Mucosa of gallbladder (tissue), 1 donor: ENCODE measurements around the gene VPS13A. TPM values are rescaled to one million over a fixed set of nuclear protein-coding genes. Genes with fewer than 3 reads are reported as not detected.
"Not testable (repeated sequence)": the region's sequence is repeated elsewhere in the genome, so short reads cannot be mapped to it uniquely, and the experiment has no call there.

Experiments used
- DNase-seq: peaks from one replicate; pipeline ENCODE4 v3.0.0-alpha.2; 2020; ENCODE audit warnings: low spot score
- total RNA-seq: library from RNA; stranded (reverse); gene quantifications from one replicate; pipeline ENCODE4 v1.2.1, GENCODE V29; 2021
- donor health status: DM: no; HTN: no; CAD: no.

VPS13A gene
- total RNA-seq, 1 donor from 2014 or later: 83.3 TPM

DNA sequence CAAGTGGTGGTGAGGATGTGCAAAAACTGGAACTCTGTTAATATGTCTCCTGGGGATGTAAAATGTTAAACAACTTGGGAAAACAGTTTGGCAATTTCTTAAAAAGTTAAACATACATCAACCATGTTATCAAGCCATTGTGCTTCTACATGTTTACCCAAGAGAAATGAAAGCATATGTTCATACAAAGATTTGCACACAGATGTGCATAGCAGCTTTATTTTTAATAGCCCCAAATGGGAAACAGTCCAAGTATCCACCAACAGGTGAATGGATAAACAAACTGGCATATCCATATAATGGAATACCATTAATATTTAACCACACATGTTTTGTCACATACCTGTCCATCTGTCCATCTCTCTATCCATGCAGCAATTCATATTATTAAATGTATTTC is 6.2 kb downstream of the VPS13A start:
- DNase-seq: no peak

DNA sequence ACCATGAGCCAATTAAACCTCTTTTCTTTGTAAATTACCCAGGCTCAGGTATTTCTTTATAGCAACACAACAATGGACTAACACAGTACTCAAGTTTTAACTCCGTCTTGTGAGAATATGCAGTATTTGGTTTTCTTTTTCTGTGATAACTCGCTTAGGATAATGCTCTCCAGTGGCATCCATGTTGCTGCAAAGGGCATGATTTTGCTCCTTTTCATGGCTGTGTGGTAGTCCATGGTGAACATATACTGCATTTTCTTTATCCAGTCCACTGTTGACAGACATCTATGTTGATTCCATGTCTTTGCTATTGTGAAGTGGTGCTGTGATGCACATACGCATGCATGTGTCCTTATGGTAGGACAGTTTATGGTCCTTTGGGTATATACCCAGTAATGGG is 10.9 kb downstream of the VPS13A start:
- DNase-seq: no peak

DNA sequence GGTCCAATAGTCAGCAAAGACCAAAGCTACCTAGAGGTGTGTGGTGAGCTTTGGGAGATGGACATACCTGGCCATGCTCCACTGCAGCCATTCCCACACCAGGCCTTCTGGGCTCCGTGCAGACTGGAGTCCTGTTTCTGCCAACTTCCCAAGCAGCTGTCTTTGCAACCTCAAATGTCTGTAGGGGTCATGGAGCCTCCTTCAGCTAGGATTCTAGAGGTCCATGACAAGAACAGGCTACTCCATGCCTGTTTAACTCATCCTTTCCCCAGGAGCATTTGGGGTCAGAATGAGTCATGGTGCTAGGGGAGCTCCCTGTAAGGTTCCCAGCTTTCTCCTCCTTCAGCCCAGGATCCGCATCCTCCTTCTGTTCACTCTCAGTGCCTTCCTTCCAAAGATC is 17.1 kb downstream of the VPS13A start:
- no peak for DNase-seq

DNA sequence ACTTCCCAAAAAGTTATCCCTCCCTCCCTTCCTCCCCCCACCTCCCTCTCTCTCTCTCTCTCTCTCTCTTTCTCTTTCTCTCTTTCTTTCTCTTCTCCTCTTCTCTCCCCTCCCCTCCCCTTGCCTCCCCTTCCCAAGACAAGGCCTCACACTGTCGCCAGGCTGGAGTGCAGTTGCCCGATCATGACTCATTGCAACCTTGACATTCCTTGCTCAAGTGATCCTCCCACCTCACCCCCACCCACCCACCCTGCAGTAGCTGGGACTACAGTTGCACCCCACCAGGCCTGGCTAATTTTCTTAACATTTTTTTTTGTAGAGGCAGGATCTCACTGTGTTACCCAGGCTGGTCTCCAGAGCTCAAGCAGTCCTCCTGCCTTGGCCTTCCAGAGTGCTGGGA is 32.8 kb downstream of the VPS13A start:
- no peak for DNase-seq

DNA sequence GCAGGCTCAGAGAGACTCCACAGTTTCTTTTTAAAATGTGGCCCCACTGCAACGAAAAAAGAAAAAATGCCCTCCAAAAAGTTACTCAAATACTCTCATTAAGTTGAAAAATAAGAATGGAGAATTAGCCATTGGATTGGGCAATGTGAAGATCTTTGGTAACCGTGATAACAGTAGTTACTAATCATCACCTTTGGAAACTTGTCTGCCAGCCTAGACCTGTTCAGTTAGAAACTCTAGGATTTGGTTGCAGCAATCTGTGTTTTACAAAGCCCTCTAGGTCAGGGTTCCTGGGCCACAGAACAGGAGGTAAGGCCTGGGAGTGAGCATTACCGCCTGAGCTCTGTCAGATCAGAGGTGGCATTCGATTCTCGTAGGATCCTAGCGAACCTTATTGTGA is 34.2 kb downstream of the VPS13A start:
- DNase-seq: no peak

DNA sequence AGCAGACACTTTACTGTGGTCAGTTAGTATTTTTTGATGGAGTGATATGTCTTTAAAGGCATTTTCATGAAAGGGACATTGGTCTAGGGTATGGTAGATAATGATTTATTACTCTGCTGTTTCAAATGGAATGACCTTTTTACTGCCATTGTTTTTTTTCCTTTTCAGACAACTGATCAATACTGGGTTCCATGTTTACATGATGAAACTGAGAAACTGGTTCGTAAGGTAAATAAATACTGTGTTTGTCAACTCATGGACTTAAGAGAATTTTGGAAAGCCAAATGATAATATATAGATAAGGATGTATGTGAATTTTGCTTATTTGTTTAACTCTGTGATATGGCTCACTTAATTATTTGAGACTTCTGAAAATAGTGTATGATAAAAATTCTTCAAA is 35.5 kb downstream of the VPS13A start:
- no peak for DNase-seq

DNA sequence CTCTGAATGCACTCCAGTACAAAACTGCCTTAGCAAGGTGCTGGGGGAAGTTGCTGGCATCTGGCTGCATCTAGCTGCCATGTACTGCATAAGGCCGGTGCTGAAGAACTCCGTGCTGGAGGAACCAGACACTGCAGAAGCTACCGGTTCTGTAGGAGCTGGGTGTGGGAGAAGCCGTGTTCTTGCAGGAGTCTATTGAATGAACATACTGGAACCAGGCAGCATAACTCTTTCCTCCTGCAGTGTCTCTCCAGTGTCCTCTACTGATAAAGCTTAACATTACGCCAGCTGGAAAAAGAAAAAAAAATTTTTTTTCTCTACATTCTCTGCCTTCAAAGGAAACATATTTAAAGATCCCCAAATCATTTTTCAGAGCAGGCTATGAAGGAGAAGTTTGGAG is 38.5 kb downstream of the VPS13A start:
- no peak for DNase-seq

DNA sequence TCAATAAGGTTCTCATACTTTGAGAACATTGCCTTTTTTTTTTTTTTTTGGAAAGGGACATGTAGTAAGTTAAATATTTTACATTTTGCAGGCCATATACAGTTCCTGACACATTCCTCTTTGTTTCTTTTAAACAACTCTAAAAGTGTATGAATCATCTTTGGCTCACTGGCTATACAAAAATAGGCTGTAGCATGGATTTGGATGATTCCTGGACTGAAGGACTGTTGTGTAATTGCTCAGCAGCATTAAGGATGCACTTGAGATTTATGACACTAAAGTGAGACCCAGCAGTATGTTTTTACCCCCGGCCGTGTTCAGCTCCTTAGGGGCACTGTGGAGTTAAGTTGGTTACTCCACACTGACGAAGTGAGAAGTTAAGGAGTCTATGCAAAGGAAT is 41.3 kb downstream of the VPS13A start:
- DNase-seq: no peak

DNA sequence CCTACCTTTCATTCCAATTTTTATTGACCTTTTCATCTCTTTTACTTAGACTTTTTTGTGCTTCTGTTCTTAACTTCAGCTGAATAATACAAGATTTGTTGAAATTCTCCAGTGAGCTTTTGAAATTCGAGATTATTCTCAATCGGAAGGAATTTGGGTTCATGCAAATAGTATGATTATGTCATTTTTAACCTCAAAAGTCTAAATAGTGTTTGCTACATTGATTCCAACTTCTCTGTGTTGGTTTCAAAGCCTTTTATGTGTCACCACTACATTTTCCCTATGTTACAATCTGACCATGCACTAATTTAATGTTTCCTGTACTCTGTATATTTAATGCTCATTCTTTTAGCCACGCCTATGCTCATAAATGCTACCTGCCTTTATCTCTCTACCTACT is 44.1 kb downstream of the VPS13A start:
- DNase-seq: no peak

DNA sequence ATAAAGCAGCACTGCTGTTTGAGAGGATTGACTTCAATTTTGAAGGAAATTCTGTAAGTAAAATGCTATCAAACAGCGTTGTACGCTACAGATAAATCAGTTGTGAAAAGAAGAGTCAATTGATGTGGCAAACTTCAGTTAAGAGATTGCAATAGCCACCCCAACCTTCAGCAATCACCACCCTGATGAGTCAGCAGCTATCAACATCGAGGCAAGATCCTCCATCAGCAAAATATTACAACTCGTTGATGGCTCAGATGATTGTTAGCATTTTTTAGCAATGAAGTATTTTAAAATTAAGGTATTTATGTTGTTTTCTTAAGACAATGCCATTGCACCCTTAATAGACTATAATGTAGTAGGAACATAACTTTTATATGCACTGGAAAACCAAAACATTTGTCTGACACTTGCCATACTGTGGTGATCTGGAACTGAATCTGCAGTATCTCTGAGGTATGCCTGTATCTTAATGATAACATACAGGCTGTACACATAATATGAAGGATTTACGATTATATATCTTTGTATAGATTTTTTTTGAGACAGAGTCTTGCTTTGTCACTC is 47.5 kb downstream of the VPS13A start:
- no peak for DNase-seq

DNA sequence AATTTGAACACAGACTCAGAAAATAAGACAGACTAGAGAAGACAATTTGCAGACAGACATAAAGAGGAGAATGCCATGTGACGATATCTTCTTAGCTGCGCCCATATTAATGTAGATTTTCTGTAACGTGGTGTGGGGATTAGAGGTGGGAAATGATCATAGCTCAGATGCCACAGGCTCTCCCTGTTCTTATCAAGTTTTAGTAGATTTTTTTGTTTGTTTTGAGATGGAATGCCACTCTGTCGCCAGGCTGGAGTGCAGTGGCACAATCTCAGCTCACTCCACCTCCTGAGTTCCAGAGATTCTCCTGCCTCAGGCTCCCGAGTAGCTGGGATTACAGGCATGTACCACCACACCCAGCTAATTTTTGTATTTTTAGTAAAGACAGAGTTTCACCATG is 59.4 kb downstream of the VPS13A start:
- no peak for DNase-seq

DNA sequence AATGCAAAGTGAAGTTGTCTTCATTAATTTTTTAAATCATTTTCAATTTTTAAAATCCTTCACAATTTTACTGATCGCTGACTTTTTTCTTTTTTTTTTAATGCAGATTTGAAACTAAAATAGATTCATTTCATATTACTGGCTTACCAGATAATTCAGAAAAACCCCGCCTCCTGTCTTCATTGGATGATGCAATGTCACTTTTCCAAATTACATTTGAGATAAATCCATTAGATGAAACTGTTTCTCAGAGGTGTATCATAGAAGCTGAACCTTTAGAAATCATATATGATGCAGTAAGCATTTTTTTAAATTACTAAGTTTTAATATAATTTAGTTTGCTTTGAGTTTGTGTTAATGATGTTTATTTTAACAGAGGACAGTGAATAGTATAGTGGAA is 60.6 kb downstream of the VPS13A start:
- no peak for DNase-seq

DNA sequence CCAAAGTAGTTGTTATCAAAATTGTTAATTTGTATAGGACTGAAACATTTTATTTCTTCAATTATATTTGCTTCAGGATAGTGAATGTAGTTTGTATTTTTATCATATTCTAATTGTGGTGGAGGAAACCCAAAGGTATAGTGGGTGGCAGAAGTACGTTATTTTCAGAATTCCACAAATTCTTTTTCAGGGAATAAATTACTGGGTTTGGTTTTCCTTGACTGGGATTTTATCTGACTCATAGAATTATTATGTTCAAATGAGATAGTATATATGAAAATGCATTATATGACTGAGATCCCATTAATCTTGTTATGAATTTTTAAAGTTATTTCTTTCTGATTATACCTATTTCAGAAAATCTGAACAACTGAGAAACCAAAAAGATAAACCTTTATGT is 73.7 kb downstream of the VPS13A start:
- no peak for DNase-seq

DNA sequence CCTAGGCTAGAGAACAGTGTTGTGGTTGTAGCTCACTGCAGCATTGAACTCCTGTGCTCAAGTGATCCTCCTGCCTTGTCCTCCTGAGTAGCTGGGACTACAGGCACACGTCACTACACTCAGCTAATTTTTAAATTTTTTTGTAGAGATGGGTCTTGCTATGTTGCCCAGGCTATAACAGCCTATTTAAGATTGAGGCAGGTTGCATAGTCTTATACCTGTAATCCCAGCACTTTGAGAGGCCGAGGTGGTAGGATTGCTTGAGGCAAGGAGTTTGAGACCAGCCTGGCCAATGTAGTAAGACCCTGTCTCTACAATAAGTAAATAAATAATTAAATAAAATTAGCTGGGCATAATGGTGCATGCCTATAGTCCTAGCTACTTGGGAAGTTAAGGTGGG is 79.9 kb downstream of the VPS13A start:
- no peak for DNase-seq

DNA sequence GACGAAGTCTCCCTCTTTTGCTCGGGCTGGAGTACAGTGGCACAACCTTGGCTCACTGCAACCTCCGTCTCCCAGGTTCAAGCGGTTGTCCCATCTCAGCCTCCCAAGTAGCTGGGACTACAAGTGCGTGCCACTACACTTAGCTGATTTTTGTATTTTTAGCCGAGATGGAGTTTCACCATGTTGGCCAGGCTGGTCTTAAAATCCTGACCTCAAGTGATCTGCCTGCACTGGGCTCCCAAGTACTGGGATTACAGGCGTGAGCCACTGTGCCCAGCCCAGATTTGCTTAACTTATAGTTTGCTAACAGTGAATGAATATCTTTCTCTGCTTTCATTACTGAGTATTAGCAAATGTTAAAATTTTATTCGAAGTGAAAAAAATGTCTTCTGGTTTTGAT is 84.3 kb downstream of the VPS13A start:
- DNase-seq: no peak

DNA sequence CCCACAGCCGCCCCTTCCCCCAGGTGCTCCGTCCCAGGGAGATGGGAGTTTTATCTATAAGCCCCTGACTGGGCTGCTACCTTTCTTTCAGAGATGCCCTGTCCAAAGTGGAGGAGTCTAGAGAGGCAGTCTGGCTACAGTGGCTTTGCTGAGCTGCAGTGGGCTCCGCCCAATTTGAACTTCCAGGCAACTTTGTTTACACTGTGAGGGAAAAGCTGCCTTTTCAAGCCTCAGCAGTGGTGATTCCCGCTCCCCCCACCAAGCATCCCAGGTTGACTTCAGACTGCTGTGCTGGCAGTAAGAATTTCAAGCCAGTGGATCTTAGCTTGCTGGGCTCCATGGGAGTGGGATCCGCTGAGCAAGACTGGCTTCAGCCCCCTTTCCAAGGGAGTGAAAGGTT is 90.4 kb downstream of the VPS13A start:
- DNase-seq: not testable (repeated sequence)

DNA sequence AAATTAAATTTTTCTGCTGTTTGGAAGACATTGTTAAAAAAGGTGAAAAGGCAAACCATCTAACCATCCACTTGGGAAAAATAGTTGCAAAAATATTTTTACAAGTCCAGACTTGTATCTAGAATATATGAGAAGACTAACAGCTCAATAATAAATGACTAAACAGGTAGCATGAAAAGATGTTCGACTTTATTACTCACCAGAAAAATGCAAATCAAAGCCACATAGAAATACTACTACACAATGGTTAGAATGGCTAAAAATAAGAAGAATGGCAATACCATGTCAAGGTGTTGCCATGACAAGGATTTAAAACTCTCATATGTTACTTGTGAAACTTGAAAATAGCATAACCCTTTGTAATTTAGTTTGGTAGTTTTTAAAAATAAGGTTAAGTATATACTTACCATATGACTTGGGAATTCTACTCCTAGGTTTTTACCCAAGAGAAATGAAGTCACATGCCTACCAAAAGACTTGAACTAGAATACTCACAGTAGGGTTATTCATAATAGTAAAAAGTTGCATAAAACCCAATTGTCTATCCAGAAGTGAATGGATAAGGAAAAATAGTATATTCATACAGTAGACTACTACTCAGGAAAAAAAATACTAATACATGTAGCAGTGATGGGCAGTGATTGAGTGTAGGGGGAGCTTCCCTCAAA is 93.8 kb downstream of the VPS13A start:
- DNase-seq: no peak

DNA sequence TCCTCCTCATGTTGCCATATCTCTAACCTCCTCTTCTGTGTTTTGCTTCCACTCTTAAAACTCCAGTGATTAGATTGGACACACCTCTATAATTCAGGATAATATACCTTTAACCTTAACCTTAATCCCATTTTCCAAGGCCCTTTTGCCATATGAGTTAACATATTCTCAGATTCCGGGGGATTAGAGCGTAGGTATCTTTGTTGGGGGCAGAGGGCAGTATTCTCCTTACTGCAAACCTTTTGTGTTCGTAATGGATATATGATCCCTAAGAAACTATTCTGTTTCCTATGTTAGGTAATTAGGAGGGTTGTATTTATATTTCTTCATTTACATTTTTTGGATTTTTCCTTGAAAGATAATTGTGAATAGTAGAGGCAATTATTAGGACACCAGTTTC is 99.5 kb downstream of the VPS13A start:
- no peak for DNase-seq

DNA sequence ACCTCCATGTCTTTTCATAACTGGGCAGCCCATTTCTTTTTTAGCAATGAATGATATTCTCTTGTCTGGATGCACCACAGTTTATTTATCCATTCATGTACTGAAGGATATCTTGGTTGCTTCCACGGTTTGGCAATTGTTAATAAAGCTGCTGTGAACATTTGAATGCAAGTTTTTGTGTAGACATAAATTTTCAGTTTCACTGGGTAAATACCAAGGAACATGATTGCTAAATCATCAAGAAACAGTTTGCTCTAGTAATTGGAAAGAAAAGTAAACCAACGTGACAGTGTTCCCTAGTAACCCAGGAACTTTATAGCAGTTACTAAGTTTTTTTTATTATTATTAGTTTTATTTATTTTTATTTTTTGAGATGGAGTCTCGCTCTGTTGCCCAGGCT is 100.4 kb downstream of the VPS13A start:
- DNase-seq: no peak

DNA sequence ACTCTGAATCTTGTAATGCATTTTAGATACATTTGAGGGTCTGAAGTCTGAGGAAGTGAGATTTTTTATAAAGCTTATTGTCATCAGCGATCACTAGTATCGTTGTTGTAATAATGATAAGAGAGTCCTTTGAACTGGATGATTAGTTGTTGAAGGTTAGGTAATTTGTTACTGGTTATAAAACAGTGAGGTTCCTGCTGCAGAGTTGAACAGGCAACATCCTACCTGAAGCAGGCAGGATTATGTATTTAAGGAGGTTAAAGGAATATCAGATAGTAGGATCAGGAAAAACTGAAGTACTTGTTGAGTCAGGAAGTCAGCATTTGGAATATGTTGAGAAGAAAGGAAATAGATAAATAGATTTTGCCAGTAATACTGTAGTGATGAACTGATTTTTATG is 106.7 kb downstream of the VPS13A start:
- DNase-seq: no peak

DNA sequence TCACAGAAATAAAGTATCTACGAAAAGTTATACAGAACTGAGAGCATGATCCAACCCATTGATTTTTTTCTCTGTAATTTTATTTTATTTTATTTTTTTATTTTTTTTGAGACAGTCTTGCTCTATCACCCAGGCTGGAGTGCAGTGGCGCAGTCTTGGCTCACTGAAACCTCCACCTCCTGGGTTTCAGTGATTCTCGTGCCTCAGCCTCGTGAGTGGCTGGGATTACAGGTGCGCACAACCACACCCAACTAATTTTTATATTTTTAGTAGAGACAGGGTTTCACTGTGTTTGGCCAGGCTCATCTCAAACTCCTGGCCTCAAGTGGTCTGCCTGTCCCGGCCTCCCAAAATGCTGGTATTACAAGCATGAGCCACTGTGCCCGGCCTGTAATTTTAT is 107.3 kb downstream of the VPS13A start:
- DNase-seq: no peak

DNA sequence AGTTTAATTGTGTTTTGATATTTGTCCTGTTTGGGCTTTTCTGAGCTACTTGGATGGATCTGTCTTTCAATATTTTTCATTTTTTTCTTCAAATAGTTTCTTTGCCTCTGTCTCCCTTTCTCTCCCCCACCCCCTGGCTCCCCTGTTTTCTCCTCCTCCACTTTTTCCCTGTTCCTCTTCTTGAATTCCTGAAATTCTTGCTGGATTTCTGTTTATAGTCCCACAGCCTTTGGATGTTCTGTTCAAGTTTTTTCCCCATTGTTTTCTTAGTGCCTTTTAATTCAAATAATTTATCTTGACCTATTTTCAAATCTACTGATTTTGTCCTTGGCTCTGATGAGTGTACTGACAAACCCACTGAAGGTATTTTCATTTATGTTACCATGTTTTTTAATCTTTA is 113.0 kb downstream of the VPS13A start:
- no peak for DNase-seq

DNA sequence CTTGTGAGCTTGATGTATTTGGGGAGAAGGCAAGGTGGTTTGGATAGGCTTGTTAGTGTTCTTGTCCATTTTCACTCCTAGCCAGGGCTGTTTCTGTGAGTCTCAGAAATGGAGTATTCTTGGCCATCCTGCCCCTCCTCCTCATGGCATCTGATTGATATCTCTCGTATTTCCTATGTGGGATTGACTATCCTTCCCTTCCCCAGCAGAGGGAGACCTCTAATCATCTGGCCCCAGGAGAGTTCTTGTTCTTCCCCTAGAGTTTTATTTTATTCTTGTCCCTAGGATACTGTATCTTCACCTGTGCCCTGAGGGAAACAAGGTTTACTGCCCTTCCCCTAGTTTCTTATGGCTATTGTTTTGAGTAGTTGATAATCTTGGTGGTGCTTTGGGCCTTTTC is 114.4 kb downstream of the VPS13A start:
- no peak for DNase-seq

DNA sequence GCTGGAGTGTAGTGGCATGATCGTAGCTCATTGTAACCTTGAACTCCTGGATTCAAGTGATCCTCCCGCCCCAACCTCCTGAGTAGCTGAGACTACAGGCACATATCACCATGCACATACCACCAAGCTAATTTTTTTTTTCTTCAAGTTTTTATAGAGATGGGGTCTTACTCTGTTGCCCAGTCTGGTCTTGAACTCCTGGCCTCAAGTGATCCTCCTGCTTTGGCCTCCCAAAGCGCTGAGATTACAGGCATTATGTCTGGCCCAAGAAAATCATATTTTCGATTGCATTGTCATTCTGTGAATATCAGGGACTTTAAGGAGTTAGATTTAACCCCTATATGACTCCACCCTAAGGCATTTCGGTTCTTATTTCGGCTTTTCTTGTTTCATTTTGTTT is 116.6 kb downstream of the VPS13A start:
- no peak for DNase-seq
